Calu3 (cell line): ENCODE data around the gene OLFM1. TPM values are rescaled to one million over a fixed set of nuclear protein-coding genes. Genes with fewer than 3 reads are reported as not detected.

Source experiments
- BruUV-seq: library from RNA; stranded (reverse); fragments of 400-500 nt; replicated peaks from 2 replicates; lab custom pipeline; 2021; lab: Mats Ljungman, UMichigan
- CTCF ChIA-PET: fragments of 300-600 bp; sonication (Branson Sonifier 250); formaldehyde crosslinking; loops from one replicate; lab custom pipeline; 2022; ENCODE audit warnings: antibody characterized with exemption; lab: Charles Lee
- DNase-seq: peaks from one replicate; pipeline ENCODE4 v3.0.0; 2022
- H3K27ac Mint-ChIP-seq: one replicate; pipeline ENCODE4 v1.8.0; 2022; ENCODE audit warnings: mixed read lengths; ENCODE audit not compliant: unreplicated experiment
- H3K27me3 Mint-ChIP-seq: one replicate; pipeline ENCODE4 v1.8.0; 2022; ENCODE audit warnings: mixed read lengths; ENCODE audit not compliant: unreplicated experiment
- H3K36me3 Mint-ChIP-seq: one replicate; pipeline ENCODE4 v1.8.0; 2022; ENCODE audit warnings: mild to moderate bottlenecking, moderate library complexity, mixed read lengths; ENCODE audit not compliant: insufficient read depth, unreplicated experiment
- H3K4me1 Mint-ChIP-seq: one replicate; pipeline ENCODE4 v1.8.0; 2022; ENCODE audit warnings: mild to moderate bottlenecking, low read depth, mixed read lengths; ENCODE audit not compliant: unreplicated experiment
- H3K4me3 Mint-ChIP-seq: one replicate; pipeline ENCODE4 v1.8.0; 2022; ENCODE audit warnings: mild to moderate bottlenecking, low read depth, moderate library complexity, mixed read lengths; ENCODE audit not compliant: unreplicated experiment
- H3K9me3 Mint-ChIP-seq: one replicate; pipeline ENCODE4 v1.8.0; 2022; ENCODE audit warnings: low read depth, mixed read lengths; ENCODE audit not compliant: unreplicated experiment
- intact Hi-C: fragments of 100-400 bp; cut with micrococcal nuclease; formaldehyde crosslinking; loops from one replicate; pipeline ENCODE4 v1.10.0; 2022; ENCODE audit not compliant: unreplicated experiment
- total RNA-seq: library from RNA; stranded (reverse); gene quantifications from 2 replicates; pipeline ENCODE4 v1.2.3, GENCODE V29; 2022
- TF ChIP-seq, protein P1 (sequence below): fragments of 200-600 bp; IDR thresholded peaks from one replicate; pipeline ENCODE4 v1.8.0; 2022; ENCODE audit warnings: antibody characterized with exemption; ENCODE audit not compliant: unreplicated experiment

OLFM1 gene
- total RNA-seq, 1 experiment from 2014 or later, result 5.5 TPM

DNA sequence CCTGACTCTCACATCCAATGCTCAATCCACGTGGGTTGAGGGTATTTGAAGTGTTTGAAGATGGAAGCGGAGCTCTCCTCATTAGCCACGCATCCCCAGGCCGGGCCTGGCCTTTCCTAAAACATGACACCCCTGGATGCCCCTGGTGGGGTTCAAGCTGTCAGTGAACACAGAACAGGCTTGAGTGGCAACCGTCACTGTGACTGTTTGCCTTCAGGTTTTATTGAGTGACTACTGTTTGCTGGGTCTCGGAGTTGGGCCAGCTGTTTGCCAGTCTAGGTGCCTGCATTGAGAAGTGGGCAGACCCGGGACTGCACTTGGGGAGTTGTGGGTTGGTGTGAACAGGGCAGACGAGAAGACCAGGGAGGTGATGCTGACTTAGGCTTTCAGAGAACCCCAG is 7.8 kb upstream of the OLFM1 start:
- CTCF ChIA-PET, result no interaction called here
- no peak overlapping the region for H3K4me3 Mint-ChIP-seq
- H3K27me3 Mint-ChIP-seq, result peaks cover 35% of the 10 kb centered on the region
- no peak overlapping the region for H3K27ac Mint-ChIP-seq
- no peaks in the 10 kb centered on the region for H3K4me1 Mint-ChIP-seq
- BruUV-seq, result no TSS peak
- H3K36me3 Mint-ChIP-seq, result no peaks in the 10 kb centered on the region
- H3K9me3 Mint-ChIP-seq, result no peaks in the 10 kb centered on the region
- intact Hi-C loops, result no loop called here
- TF ChIP-seq, protein P1, sequence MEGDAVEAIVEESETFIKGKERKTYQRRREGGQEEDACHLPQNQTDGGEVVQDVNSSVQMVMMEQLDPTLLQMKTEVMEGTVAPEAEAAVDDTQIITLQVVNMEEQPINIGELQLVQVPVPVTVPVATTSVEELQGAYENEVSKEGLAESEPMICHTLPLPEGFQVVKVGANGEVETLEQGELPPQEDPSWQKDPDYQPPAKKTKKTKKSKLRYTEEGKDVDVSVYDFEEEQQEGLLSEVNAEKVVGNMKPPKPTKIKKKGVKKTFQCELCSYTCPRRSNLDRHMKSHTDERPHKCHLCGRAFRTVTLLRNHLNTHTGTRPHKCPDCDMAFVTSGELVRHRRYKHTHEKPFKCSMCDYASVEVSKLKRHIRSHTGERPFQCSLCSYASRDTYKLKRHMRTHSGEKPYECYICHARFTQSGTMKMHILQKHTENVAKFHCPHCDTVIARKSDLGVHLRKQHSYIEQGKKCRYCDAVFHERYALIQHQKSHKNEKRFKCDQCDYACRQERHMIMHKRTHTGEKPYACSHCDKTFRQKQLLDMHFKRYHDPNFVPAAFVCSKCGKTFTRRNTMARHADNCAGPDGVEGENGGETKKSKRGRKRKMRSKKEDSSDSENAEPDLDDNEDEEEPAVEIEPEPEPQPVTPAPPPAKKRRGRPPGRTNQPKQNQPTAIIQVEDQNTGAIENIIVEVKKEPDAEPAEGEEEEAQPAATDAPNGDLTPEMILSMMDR, result no peak
- DNase-seq, result no peak

DNA sequence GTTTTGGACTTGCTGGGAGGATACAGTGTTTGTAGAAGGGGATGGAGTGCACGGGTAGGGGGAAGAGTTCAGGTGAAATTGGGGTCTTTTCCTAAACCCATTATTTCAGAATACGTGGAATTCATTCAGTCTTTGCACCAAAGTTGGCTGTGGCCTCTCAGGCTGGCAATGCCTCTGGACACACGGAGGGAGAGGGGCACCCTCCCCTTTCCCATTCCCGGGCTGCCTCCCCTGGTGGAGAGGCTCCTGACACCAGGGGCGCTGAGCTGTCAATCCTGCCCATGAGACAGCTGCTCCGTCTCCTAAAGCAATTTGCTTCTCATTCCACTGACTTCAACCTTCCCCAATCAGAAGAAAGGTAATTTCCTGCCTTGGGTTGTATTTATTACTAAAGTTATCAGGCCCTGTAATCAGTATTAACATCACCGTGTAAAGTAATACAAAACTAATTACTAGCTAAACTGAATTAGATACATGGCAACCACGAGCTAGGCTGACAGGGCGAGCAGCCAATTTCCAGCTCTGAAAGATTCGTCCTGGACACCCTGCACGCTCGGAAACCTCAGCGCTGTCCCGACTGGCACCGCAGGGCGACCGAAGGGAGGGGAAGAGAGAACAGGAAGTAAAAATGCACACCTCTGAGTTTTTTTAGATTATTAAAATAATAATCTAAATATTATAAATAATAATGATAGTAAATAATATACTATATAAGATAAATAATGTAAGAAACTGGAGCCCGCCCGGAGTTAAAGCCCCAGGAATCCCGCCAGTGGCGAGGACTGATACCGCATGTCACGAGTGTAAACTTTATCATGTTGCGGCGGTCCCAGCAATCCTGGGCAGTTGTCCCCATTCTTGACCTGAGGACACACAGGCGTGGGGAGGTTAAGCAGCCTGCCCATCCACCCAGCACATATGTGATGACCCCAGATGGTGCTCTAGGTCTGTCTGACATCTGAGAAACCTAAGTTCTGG is 6.9 kb upstream of the OLFM1 start:
- no TSS peak for BruUV-seq
- no peaks in the 10 kb centered on the region for H3K9me3 Mint-ChIP-seq
- H3K27me3 Mint-ChIP-seq, result peaks cover 41% of the 10 kb centered on the region
- no peaks in the 10 kb centered on the region for H3K4me1 Mint-ChIP-seq
- CTCF ChIA-PET, result no interaction called here
- intact Hi-C loops, result no loop called here
- H3K27ac Mint-ChIP-seq, result no peak overlapping the region
- H3K4me3 Mint-ChIP-seq, result no peak overlapping the region
- DNase-seq, result no peak
- TF ChIP-seq, protein P1, result no peak
- no peaks in the 10 kb centered on the region for H3K36me3 Mint-ChIP-seq

GRCh38 chr9:135081264-135081660 is 6.2 kb upstream of the OLFM1 start:
- Mint-ChIP-seq H3K27me3 (peaks cover 45% of the 10 kb centered on the region), H3K9me3 (no peaks in the 10 kb centered on the region), H3K4me1 (peaks cover 7% of the 10 kb centered on the region), H3K4me3 (no peak overlapping the region), H3K36me3 (no peaks in the 10 kb centered on the region), H3K27ac (no peak overlapping the region)
- no TSS peak for BruUV-seq
- intact Hi-C loops, result no loop called here
- TF ChIP-seq, protein P1, result no peak
- DNase-seq, result no peak
- CTCF ChIA-PET, result no interaction called here

GRCh38 chr9:135081731-135082130 is 5.7 kb upstream of the OLFM1 start:
- CTCF ChIA-PET, result no interaction called here
- DNase-seq, result no peak
- Mint-ChIP-seq H3K36me3 (no peaks in the 10 kb centered on the region), H3K9me3 (no peaks in the 10 kb centered on the region), H3K27me3 (peaks cover 45% of the 10 kb centered on the region), H3K4me1 (peaks cover 9% of the 10 kb centered on the region), H3K27ac (no peak overlapping the region), H3K4me3 (no peak overlapping the region)
- intact Hi-C loops, result no loop called here
- TF ChIP-seq, protein P1, result no peak
- no TSS peak for BruUV-seq
